HG03558 (cell line): Measurements from ENCODE around the gene PCNA.
"Not testable (repeated sequence)": the region's sequence is repeated elsewhere in the genome, so short reads cannot be mapped to it uniquely, and the experiment has no call there.

ENCODE experiments used
- ATAC-seq: cut with Tn5 transposase; IDR thresholded peaks from one replicate; pipeline ENCODE4 v1.9.1; 2021; ENCODE audit warnings: moderate number of reproducible peaks; ENCODE audit not compliant: unreplicated experiment; ENCODE audit errors: extremely low read depth

PCNA gene

GRCh38 chr20:5104479-5104878 is 15.3 kb downstream of the PCNA start:
- no peak for ATAC-seq

GRCh38 chr20:5100684-5101347 is 18.9 kb downstream of the PCNA start:
- ATAC-seq: no peak

GRCh38 chr20:5099909-5100308 is 19.8 kb downstream of the PCNA start:
- ATAC-seq: not testable (repeated sequence)

GRCh38 chr20:5099009-5099408 is 20.7 kb downstream of the PCNA start:
- ATAC-seq: not testable (repeated sequence)

- no peak for ATAC-seq
These were observed 23.3 kb downstream of the PCNA start for GRCh38 chr20:5096463-5096862.

GRCh38 chr20:5095931-5096330 is 23.8 kb downstream of the PCNA start:
- ATAC-seq: no peak

- no peak for ATAC-seq
These were observed 24.3 kb downstream of the PCNA start for GRCh38 chr20:5095454-5095853.

GRCh38 chr20:5092765-5093339 is 26.9 kb downstream of the PCNA start:
- ATAC-seq: no peak

- no peak for ATAC-seq
These were observed 27.9 kb downstream of the PCNA start for GRCh38 chr20:5091902-5092301.

GRCh38 chr20:5090191-5090590 is 29.6 kb downstream of the PCNA start:
- ATAC-seq: no peak

- no peak for ATAC-seq
These were observed 31.1 kb downstream of the PCNA start for GRCh38 chr20:5088688-5089087.

GRCh38 chr20:5085380-5085779 is 34.4 kb downstream of the PCNA start:
- ATAC-seq: no peak

- no peak for ATAC-seq
These were observed 39.3 kb downstream of the PCNA start for GRCh38 chr20:5080384-5080877.

- peak; percentile 87 for ATAC-seq
These were observed 41.3 kb downstream of the PCNA start for GRCh38 chr20:5078399-5078958.

- no peak for ATAC-seq
These were observed 41.9 kb downstream of the PCNA start for GRCh38 chr20:5077761-5078387.

- not testable (repeated sequence) for ATAC-seq
These were observed 42.8 kb downstream of the PCNA start for GRCh38 chr20:5076913-5077312.

- no peak for ATAC-seq
These were observed 45.5 kb downstream of the PCNA start for GRCh38 chr20:5074232-5074674.

- no peak for ATAC-seq
These were observed 46.0 kb downstream of the PCNA start for GRCh38 chr20:5073660-5074231.

- ATAC-seq: no peak
These were observed 46.8 kb downstream of the PCNA start for GRCh38 chr20:5072756-5073659.

GRCh38 chr20:5071942-5072341 is 47.8 kb downstream of the PCNA start:
- not testable (repeated sequence) for ATAC-seq
